HepG2 (cell line): ENCODE data around the gene GRB7. TPM values are rescaled to one million over a fixed set of nuclear protein-coding genes. Genes with fewer than 3 reads are reported as not detected.

ENCODE experiments used
- ATRX ChIP-seq: sonication (generic); formaldehyde crosslinking; IDR thresholded peaks from 2 replicates; pipeline ENCODE4 v1.4.0; 2020; ENCODE audit warnings: missing genetic modification reagents, borderline replicate concordance
- CBX2 ChIP-seq, 2 experiments: fragments of 200-600 bp in 1 of 2; sonication (generic); formaldehyde crosslinking in 1 of 2; IDR thresholded peaks; 2 replicates each; pipeline versions ENCODE4 v1.7.0 to v1.8.1; 2018 to 2022; ENCODE audit warnings: low read depth in 2 of 2, low read length in 1 of 2, mild to moderate bottlenecking in 1 of 2, missing genetic modification reagents in 1 of 2
- CREM ChIP-seq, 2 experiments: sonication (generic) in 1 of 2; formaldehyde crosslinking in 1 of 2; IDR thresholded peaks; 2 replicates each; pipeline versions ENCODE4 v1.4.0 to v1.6.1; 2016 to 2020; ENCODE audit warnings: antibody characterized with exemption in 1 of 2, mild to moderate bottlenecking in 1 of 2, missing genetic modification reagents in 1 of 2
- FOSL1 ChIP-seq: sonication (generic); formaldehyde crosslinking; IDR thresholded peaks from 2 replicates; pipeline ENCODE4 v1.9.0; 2021; ENCODE audit warnings: missing genetic modification reagents, borderline replicate concordance
- FOXA3 ChIP-seq: IDR thresholded peaks from 2 replicates; pipeline ENCODE4 v1.6.1; 2016; ENCODE audit warnings: missing genetic modification reagents, missing compliant biosample characterization
- GFI1 ChIP-seq: sonication (generic); formaldehyde crosslinking; IDR thresholded peaks from 2 replicates; pipeline ENCODE4 v1.5.0; 2020; ENCODE audit warnings: missing genetic modification reagents, mild to moderate bottlenecking, borderline replicate concordance
- KLF12 ChIP-seq: sonication (generic); formaldehyde crosslinking; IDR thresholded peaks from 2 replicates; pipeline ENCODE4 v1.4.0; 2020; ENCODE audit warnings: missing genetic modification reagents, borderline replicate concordance
- MBD4 ChIP-seq: IDR thresholded peaks from 2 replicates; pipeline ENCODE4 v1.6.1; 2012; ENCODE audit warnings: low read length, inconsistent platforms, borderline replicate concordance
- MBNL3 ChIP-seq: fragments of 250-450 bp; sonication (Bioruptor Pico); conservative IDR thresholded peaks from 2 replicates; pipeline ENCODE4 v1.8.0; 2022; ENCODE audit warnings: mild to moderate bottlenecking, inconsistent platforms
- MED8 ChIP-seq: sonication (generic); formaldehyde crosslinking; IDR thresholded peaks from 2 replicates; pipeline ENCODE4 v1.8.1; 2023; ENCODE audit warnings: mild to moderate bottlenecking, missing genetic modification reagents; ENCODE audit not compliant: insufficient replicate concordance
- NR2C2 ChIP-seq: sonication (generic); formaldehyde crosslinking; IDR thresholded peaks from 2 replicates; pipeline ENCODE4 v1.4.0; 2020; ENCODE audit warnings: missing genetic modification reagents, mild to moderate bottlenecking, moderate library complexity, borderline replicate concordance
- NR2F6 ChIP-seq, 2 experiments: IDR thresholded peaks; 2 replicates each; pipeline ENCODE4 v1.6.1; 2016; ENCODE audit warnings: antibody characterized with exemption in 1 of 2, mild to moderate bottlenecking in 1 of 2
- SALL1 ChIP-seq: sonication (generic); formaldehyde crosslinking; IDR thresholded peaks from 2 replicates; pipeline ENCODE4 v1.8.0; 2022; ENCODE audit warnings: mild to moderate bottlenecking, missing genetic modification reagents
- SATB2 ChIP-seq: sonication (generic); formaldehyde crosslinking; IDR thresholded peaks from 2 replicates; pipeline ENCODE4 v1.5.0; 2020; ENCODE audit warnings: missing genetic modification reagents
- SP2 ChIP-seq: sonication (generic); formaldehyde crosslinking; IDR thresholded peaks from 2 replicates; pipeline ENCODE4 v1.5.1; 2020; ENCODE audit warnings: mild to moderate bottlenecking, missing genetic modification reagents
- ZNF143 ChIP-seq: sonication (generic); formaldehyde crosslinking; IDR thresholded peaks from 2 replicates; pipeline ENCODE4 v1.4.0; 2020; ENCODE audit warnings: missing genetic modification reagents
- ZNF235 ChIP-seq: sonication (generic); formaldehyde crosslinking; IDR thresholded peaks from 2 replicates; pipeline ENCODE4 v1.8.1; 2023; ENCODE audit warnings: mild to moderate bottlenecking, missing genetic modification reagents, borderline replicate concordance
- ZNF546 ChIP-seq: sonication (generic); formaldehyde crosslinking; conservative IDR thresholded peaks from 2 replicates; pipeline ENCODE4 v1.8.1; 2023; ENCODE audit warnings: mild to moderate bottlenecking, missing genetic modification reagents
- polyA plus RNA-seq, 8 experiments: library from polyadenylated mRNA; depleted of rRNA in 3 of 8; stranded (reverse) in 7 of 8; unstranded in 1 of 8; fragments of >200 nt; fragmentation: Illumina TruSeq in 4 of 8; extraction: Trizol in 4 of 8; gene quantifications; 2 replicates each; pipeline versions ENCODE4 v1.2.1 to v1.2.3, GENCODE V29; 2011 to 2016; ENCODE audit warnings: low read depth in 4 of 8, missing spikeins in 1 of 8, mixed read lengths in 1 of 8; ENCODE audit not compliant: insufficient read depth in 1 of 8
- total RNA-seq, 5 experiments: library from RNA; depleted of rRNA; stranded (reverse); fragments of >200 nt; fragmentation: Illumina TruSeq; extraction: Trizol; gene quantifications; 2 replicates each; pipeline ENCODE4 v1.2.3, GENCODE V29; 2016; ENCODE audit warnings: low read depth in 1 of 5
- TF ChIP-seq, protein P1 (sequence below): sonication (generic); formaldehyde crosslinking; IDR thresholded peaks from 2 replicates; pipeline ENCODE4 v1.5.1; 2020; ENCODE audit warnings: missing genetic modification reagents, mild to moderate bottlenecking, borderline replicate concordance
- TF ChIP-seq, protein P2 (sequence below): sonication (generic); formaldehyde crosslinking; IDR thresholded peaks from 2 replicates; pipeline ENCODE4 v1.8.1; 2023; ENCODE audit warnings: mild to moderate bottlenecking, missing genetic modification reagents, borderline replicate concordance
- TF ChIP-seq, protein P3 (sequence below): sonication (generic); formaldehyde crosslinking; IDR thresholded peaks from 2 replicates; pipeline ENCODE4 v1.4.0; 2020; ENCODE audit warnings: mild to moderate bottlenecking, low read depth, missing genetic modification reagents
- TF ChIP-seq, protein P4 (sequence below): sonication (generic); formaldehyde crosslinking; conservative IDR thresholded peaks from 2 replicates; pipeline ENCODE4 v1.4.0; 2020; ENCODE audit warnings: missing genetic modification reagents
- TF ChIP-seq, protein P5 (sequence below): IDR thresholded peaks from 2 replicates; pipeline ENCODE4 v1.6.1; 2018; ENCODE audit warnings: missing genetic modification reagents, mild to moderate bottlenecking, missing compliant biosample characterization

GRB7 gene
- total and polyA plus RNA-seq, 2 of the 13 experiments (the other 11 are each of a cell fraction or from before 2014, with no cell fraction given), result 60.2 to 77.7 TPM

DNA sequence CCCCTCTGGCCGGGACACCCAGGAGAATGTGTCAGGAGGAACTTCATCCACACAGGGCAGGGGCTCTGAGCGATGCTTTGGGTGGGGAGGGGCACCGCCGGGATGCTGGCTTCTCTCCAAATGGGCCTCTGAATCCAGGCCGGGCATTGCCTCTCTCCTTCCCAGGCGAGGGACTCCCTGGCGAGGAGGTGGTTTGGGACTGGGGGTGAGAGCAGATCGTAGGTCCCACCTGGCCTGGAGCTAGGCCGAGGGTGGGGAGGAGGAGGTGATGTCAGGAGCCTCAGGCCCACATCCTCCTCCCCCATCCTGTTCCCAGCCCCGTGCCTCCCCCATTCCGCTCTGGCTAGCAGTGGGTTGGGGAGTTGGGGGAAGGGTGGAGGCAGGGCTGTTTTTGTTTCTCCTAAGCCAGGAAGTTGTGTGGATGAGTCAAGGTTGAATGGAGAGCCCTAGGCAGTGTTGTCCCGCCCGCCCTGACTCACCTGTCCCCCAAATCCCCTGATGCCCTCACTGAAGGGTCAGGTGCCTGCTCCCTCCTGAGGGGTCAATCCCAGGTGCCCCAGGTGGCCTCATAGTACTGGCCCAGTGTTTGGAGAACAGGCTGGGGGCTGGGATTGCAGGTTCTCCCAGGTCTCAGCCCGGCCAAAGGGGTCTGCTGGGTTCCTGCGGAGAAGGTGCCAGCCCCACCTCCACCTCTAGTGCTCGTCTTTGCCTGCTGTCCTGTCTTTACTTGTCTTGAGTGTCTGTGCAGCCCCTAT is 2.8 kb downstream of the GRB7 start (continued):
- TF ChIP-seq, protein P1, sequence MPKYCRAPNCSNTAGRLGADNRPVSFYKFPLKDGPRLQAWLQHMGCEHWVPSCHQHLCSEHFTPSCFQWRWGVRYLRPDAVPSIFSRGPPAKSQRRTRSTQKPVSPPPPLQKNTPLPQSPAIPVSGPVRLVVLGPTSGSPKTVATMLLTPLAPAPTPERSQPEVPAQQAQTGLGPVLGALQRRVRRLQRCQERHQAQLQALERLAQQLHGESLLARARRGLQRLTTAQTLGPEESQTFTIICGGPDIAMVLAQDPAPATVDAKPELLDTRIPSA (CRISPR knock-in tag), result no peak; the same call in 1 of the 2 replicates
- TF ChIP-seq ZNF546 (CRISPR knock-in tag) (peak; percentile 74; the same call in 1 of the 2 replicates), MED8 (CRISPR knock-in tag) (no peak), SP2 (no peak), SALL1 (CRISPR knock-in tag) (peak; percentile 69), SATB2 (CRISPR knock-in tag) (no peak), NR2F6 (IDR thresholded peaks at IDR 0.05) (peak; percentile 31), NR2F6 (CRISPR knock-in tag; IDR thresholded peaks at IDR 0.05) (peak; percentile 83), NR2C2 (CRISPR knock-in tag) (no peak), CBX2 (IDR thresholded peaks at IDR 0.05; ENCODE audit: low read depth, low read length) (no peak), CBX2 (CRISPR knock-in tag; IDR thresholded peaks at IDR 0.05; ENCODE audit: low read depth) (no peak), MBD4 (no peak), KLF12 (CRISPR knock-in tag) (peak; percentile 25; the same call in 1 of the 2 replicates), GFI1 (CRISPR knock-in tag) (peak; percentile 74), CREM (IDR thresholded peaks at IDR 0.05) (no peak), CREM (CRISPR knock-in tag; IDR thresholded peaks at IDR 0.05) (no peak), ATRX (CRISPR knock-in tag) (no peak), MBNL3 (CRISPR knock-in tag) (no peak), FOSL1 (CRISPR knock-in tag) (no peak), ZNF235 (CRISPR knock-in tag) (no peak), ZNF143 (CRISPR knock-in tag) (no peak; the same call in 1 of the 2 replicates), FOXA3 (CRISPR knock-in tag) (peak; percentile 65; the same call in 1 of the 2 replicates)
- TF ChIP-seq, protein P2, sequence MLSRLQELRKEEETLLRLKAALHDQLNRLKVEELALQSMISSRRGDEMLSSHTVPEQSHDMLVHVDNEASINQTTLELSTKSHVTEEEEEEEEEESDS (CRISPR knock-in tag), result no peak
- TF ChIP-seq, protein P3, sequence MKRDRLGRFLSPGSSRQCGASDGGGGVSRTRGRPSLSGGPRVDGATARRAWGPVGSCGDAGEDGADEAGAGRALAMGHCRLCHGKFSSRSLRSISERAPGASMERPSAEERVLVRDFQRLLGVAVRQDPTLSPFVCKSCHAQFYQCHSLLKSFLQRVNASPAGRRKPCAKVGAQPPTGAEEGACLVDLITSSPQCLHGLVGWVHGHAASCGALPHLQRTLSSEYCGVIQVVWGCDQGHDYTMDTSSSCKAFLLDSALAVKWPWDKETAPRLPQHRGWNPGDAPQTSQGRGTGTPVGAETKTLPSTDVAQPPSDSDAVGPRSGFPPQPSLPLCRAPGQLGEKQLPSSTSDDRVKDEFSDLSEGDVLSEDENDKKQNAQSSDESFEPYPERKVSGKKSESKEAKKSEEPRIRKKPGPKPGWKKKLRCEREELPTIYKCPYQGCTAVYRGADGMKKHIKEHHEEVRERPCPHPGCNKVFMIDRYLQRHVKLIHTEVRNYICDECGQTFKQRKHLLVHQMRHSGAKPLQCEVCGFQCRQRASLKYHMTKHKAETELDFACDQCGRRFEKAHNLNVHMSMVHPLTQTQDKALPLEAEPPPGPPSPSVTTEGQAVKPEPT, result no peak
- TF ChIP-seq, protein P4, sequence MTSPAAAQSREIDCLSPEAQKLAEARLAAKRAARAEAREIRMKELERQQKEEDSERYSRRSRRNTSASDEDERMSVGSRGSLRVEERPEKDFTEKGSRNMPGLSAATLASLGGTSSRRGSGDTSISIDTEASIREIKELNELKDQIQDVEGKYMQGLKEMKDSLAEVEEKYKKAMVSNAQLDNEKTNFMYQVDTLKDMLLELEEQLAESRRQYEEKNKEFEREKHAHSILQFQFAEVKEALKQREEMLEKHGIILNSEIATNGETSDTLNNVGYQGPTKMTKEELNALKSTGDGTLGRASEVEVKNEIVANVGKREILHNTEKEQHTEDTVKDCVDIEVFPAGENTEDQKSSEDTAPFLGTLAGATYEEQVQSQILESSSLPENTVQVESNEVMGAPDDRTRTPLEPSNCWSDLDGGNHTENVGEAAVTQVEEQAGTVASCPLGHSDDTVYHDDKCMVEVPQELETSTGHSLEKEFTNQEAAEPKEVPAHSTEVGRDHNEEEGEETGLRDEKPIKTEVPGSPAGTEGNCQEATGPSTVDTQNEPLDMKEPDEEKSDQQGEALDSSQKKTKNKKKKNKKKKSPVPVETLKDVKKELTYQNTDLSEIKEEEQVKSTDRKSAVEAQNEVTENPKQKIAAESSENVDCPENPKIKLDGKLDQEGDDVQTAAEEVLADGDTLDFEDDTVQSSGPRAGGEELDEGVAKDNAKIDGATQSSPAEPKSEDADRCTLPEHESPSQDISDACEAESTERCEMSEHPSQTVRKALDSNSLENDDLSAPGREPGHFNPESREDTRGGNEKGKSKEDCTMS (CRISPR knock-in tag), result no peak
- TF ChIP-seq, protein P5, sequence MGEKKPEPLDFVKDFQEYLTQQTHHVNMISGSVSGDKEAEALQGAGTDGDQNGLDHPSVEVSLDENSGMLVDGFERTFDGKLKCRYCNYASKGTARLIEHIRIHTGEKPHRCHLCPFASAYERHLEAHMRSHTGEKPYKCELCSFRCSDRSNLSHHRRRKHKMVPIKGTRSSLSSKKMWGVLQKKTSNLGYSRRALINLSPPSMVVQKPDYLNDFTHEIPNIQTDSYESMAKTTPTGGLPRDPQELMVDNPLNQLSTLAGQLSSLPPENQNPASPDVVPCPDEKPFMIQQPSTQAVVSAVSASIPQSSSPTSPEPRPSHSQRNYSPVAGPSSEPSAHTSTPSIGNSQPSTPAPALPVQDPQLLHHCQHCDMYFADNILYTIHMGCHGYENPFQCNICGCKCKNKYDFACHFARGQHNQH (CRISPR knock-in tag), result no peak
